Activated B cell treated with CpG ODN at 0.5 μM for 24 hours (primary cell): ENCODE data around the gene CYP46A1. TPM values are rescaled to one million over a fixed set of nuclear protein-coding genes. Genes with fewer than 3 reads are reported as not detected.

Experiments used
- ATAC-seq: fragments of 200-7000 bp; cut with Tn5 transposase; one replicate; pipeline ENCODE4 v1.10.0; 2021; ENCODE audit warnings: low read depth, mild to moderate bottlenecking, moderate library complexity
- CTCF ChIA-PET: fragments of 350-600 bp; sonication (Branson Sonifier 250); formaldehyde crosslinking; loops from one replicate; lab custom pipeline; 2021; ENCODE audit warnings: antibody characterized with exemption; lab: Charles Lee
- POLR2A ChIA-PET: fragments of 350-600 bp; sonication (Branson Sonifier 250); formaldehyde crosslinking; loops from one replicate; lab custom pipeline; 2021; ENCODE audit warnings: antibody characterized with exemption; lab: Charles Lee
- DNase-seq: peaks from one replicate; pipeline ENCODE4 v3.0.0; 2022
- H3K27ac Mint-ChIP-seq: one replicate; pipeline ENCODE4 v1.8.0; 2020; ENCODE audit warnings: mixed read lengths
- H3K27me3 Mint-ChIP-seq: one replicate; pipeline ENCODE4 v1.8.0; 2021; ENCODE audit warnings: mixed read lengths
- H3K36me3 Mint-ChIP-seq: one replicate; pipeline ENCODE4 v1.8.0; 2021; ENCODE audit warnings: low read depth, mixed read lengths
- H3K4me1 Mint-ChIP-seq: one replicate; pipeline ENCODE4 v1.8.0; 2021; ENCODE audit warnings: mixed read lengths
- H3K4me3 Mint-ChIP-seq: one replicate; pipeline ENCODE4 v1.8.0; 2020; ENCODE audit warnings: mild to moderate bottlenecking, mixed read lengths
- H3K9me3 Mint-ChIP-seq: one replicate; pipeline ENCODE4 v1.8.0; 2020; ENCODE audit warnings: mixed read lengths
- CTCF ChIP-seq: fragments of 200-600 bp; IDR thresholded peaks from one replicate; pipeline ENCODE4 v1.8.0; 2022; ENCODE audit warnings: antibody characterized with exemption, mild to moderate bottlenecking
- intact Hi-C: fragments of 100-400 bp; cut with micrococcal nuclease; formaldehyde crosslinking; loops from one replicate; pipeline ENCODE4 v1.15.1; 2024
- total RNA-seq: library from RNA; stranded (reverse); gene quantifications from 2 replicates; pipeline ENCODE4 v1.2.3, GENCODE V29; 2022

Gene CYP46A1
- total RNA-seq, 1 donor from 2014 or later = not detected

DNA sequence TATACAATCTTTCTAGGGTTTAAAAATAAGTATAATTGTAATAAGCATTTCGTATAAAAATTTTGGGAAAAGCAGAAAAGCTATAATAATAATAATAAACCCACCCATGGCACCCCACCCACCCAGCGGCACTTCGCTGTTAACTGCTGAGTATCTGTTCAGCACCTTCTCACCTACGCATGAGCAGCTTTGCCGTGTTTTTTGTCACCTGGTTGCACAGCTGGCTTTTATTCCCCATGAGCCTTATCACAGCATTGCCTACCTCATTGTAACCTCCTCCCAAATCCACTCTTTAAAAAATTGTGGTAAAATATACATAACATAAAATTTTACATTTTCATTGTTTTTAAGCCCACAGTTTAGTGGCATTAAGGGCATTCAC is 34.7 kb downstream of the CYP46A1 start:
- no peak overlapping the region for H3K4me3 Mint-ChIP-seq
- ChIA-PET CTCF (no interaction called here), POLR2A (interaction anchor here (0.7 kb wide), 3 partner anchors 29 to 40 kb away, joined by 5 to 8 read pairs (median 6); partner anchors contain the start of gene CYP46A1)
- ATAC-seq (peak; percentile 21), DNase-seq (no peak)
- no peaks in the 10 kb centered on the region for H3K9me3 Mint-ChIP-seq
- no peaks in the 10 kb centered on the region for H3K36me3 Mint-ChIP-seq
- no peak overlapping the region for H3K27ac Mint-ChIP-seq
- intact Hi-C loops = no loop called here
- no peak for TF ChIP-seq CTCF
- peaks cover 8% of the 10 kb centered on the region for H3K27me3 Mint-ChIP-seq
- peaks cover 3% of the 10 kb centered on the region for H3K4me1 Mint-ChIP-seq

DNA sequence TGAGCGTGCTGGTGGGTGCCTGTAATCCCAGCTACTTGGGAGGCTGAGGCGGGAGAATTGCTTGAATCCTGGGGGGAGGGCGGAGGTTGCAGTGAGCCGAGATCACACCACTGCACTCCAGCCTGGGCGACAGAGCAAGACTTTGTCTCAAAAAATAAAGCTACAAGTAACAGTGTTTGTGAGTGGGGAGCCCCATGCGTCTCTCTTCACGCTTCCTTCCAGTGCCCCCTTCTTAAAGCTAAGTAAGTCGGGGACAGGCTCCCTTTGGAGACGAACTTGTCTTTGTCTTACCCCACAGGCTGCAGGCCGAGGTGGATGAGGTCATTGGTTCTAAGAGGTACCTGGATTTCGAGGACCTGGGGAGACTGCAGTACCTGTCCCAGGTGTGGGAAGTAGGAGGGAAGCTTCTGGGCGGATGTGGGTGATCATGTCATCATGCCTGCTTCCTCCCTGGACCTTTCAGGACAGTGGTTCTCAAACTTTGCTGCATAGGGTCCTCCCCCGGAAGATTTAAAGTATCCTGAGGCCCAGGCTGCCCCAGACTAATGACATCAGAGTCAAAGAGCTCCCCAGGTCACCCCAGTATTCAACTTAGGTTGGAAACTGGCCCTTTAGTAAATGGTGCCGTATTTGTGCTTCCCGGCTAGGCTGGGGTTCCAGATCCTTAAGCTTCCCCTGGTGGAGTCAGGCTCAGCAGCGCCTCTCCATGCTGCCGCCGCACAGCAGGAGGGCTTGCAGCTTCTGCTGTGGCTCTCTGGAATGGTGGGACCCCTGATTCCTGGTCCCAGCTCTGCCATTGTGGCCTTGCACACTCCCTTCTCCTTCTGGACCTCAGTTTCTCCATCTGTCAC is 37.1 kb downstream of the CYP46A1 start:
- ATAC-seq = no peak

GRCh38 chr14:99721792-99722516 is 37.9 kb downstream of the CYP46A1 start:
- CTCF ChIA-PET = no interaction called here
- intact Hi-C loops = no loop called here
- H3K27ac Mint-ChIP-seq = no peak overlapping the region
- no peaks in the 10 kb centered on the region for H3K36me3 Mint-ChIP-seq
- H3K27me3 Mint-ChIP-seq = peaks cover 13% of the 10 kb centered on the region
- no peak overlapping the region for H3K4me3 Mint-ChIP-seq
- H3K9me3 Mint-ChIP-seq = no peaks in the 10 kb centered on the region
- no peak for TF ChIP-seq CTCF
- H3K4me1 Mint-ChIP-seq = peaks cover 3% of the 10 kb centered on the region
- no peak for DNase-seq
- no peak for ATAC-seq
- POLR2A ChIA-PET = no interaction called here

More for the DNA sequence above, 37.1 kb downstream of the CYP46A1 start:
- no peak for TF ChIP-seq CTCF
- Mint-ChIP-seq H3K27me3 (peaks cover 14% of the 10 kb centered on the region), H3K4me1 (peaks cover 3% of the 10 kb centered on the region), H3K27ac (no peak overlapping the region), H3K4me3 (no peak overlapping the region), H3K36me3 (no peaks in the 10 kb centered on the region), H3K9me3 (no peaks in the 10 kb centered on the region)
- intact Hi-C loops = no loop called here
- DNase-seq = no peak
- ChIA-PET CTCF (no interaction called here), POLR2A (no interaction called here)

DNA sequence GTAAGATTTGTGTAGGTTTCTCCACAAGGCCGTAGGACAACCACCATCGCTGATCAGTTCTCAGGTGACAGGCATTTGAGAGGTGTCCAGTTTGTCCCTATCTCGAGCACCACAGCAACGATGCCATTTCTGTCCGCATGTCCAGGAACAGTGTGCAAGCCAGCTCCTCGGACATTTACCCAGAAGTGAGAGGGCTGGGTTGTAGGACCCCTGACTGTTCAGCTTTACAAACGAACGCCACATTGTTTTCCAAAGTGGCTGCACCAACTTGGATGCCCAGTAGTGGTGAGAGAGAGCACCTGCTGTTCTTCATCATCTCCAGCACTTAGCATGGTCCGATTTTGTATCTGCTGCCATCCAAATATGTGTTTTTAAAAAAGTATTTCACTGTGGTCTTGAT is 38.6 kb downstream of the CYP46A1 start:
- Mint-ChIP-seq H3K4me1 (peaks cover 3% of the 10 kb centered on the region), H3K4me3 (no peak overlapping the region), H3K9me3 (no peaks in the 10 kb centered on the region), H3K27ac (no peak overlapping the region), H3K36me3 (no peaks in the 10 kb centered on the region), H3K27me3 (peaks cover 21% of the 10 kb centered on the region)
- DNase-seq (no peak), ATAC-seq (no peak)
- ChIA-PET CTCF (no interaction called here), POLR2A (no interaction called here)
- TF ChIP-seq CTCF = no peak
- intact Hi-C loops = no loop called here

- ChIA-PET POLR2A (no interaction called here), CTCF (no interaction called here)
- ATAC-seq (no peak), DNase-seq (no peak)
- Mint-ChIP-seq H3K4me1 (peaks cover 2% of the 10 kb centered on the region), H3K27me3 (peaks cover 29% of the 10 kb centered on the region), H3K36me3 (no peaks in the 10 kb centered on the region), H3K9me3 (no peaks in the 10 kb centered on the region), H3K27ac (no peak overlapping the region), H3K4me3 (no peak overlapping the region)
- intact Hi-C loops = no loop called here
- no peak for TF ChIP-seq CTCF
These were observed 40.2 kb downstream of the CYP46A1 start for GRCh38 chr14:99724196-99724891.
